GM19023 (cell line): Measurements from ENCODE around the gene LMO7.

Source experiments
- ATAC-seq: cut with Tn5 transposase; IDR thresholded peaks from one replicate; pipeline ENCODE4 v1.9.1; 2021; ENCODE audit warnings: mild to moderate bottlenecking, moderate library complexity; ENCODE audit not compliant: unreplicated experiment

The LMO7 gene

DNA sequence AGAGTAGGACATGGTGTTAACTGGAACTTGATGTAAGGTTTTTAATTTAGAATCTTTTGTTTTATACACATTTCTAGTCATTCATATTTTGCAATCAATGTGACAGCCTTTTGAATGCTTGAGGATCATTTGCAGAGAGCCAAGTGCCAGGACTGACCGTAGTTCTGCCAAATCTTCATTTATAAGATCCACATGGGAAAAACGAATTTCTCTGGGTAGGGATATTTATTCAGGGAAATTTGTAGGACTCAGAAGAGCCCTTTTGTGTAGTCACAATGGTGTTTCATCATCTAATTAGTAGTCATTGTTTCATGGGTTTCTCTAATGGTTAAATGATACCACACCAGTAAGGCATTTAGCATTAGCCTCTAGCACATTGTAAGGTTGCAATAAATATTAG, 161.1 kb downstream of the LMO7 start:
- no peak for ATAC-seq

GRCh38 chr13:75797719-75798118, 161.6 kb downstream of the LMO7 start:
- ATAC-seq = no peak

DNA sequence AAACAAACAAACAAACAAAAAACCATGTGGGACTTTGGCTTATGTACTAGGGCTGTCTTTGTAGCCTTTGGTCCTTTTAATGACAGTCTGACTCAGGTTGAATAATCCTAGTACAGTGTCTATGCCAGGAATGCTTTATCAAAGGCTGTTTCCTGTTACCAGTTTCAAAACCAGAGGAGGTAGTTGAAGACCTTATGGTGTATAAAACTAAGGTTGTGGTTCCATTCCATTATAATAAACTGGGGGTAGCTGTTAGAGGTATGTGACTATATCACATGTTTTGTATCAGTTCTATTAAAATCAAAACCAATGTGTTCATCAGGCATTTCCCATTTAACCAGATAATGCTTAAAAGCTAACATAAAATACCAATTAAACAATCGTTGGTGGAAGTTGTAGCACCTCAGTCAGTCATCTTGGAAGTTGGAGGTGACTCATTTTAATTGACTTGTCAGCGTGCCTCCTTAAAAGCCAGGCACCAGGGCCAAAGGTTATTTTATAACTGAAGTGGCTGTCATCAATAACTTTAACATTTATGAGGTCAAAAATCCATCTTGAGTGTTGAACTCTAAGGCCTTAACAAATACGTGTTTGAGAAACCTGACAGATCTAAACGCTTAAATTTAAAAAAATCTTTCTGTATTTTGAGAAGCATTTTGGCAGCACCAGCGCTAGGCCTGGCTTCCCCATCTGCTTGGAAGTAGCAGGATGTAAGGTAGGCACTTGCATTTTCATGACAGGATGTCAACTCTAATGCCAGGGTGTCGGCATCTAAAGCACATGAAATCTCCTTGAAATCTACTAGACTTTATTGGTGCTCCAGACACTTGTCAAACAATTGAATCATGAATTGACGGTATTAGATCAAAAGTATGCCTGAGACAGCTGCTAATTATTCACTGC, 162.5 kb downstream of the LMO7 start:
- no peak for ATAC-seq

DNA sequence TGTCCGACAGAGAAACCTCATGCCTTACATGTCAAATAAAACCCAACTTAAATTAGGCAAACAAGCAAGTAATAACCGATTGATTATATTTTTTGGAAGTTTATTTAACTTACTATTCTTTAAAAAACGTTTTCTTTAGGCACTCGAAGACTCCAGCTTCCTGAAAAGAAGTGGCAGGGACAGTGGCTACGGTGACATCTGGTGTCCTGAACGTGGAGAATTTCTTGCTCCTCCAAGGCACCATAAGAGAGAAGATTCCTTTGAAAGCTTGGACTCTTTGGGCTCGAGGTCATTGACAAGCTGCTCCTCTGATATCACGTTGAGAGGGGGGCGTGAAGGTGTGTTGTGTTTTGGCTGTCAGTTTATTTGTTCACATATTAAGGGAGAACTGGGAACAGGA, 164.4 kb downstream of the LMO7 start:
- no peak for ATAC-seq

DNA sequence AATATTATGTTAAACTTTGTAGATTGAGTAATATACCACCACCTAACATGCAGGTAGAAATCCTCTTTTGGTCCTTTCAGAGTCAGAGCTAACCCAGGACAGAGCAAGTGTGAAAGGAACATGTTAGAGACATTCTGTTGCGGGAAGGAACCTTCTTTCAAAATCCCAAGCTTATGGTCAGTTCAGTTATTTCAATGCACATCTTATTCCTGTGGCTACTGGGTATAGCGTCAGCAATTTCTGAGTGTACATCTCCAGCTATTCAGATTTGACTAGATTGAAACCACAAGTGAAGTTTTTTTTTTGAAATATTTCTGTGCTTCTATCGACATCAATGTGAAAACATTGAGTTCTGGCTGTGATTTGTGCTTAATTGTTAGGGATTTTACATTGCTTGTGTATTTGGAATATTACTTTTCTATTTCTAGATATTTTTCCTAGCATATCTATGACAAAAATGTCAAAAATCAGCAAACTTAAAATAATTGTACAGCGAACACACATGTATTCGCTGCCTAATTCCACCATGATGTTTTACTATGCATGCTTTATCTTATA, 165.3 kb downstream of the LMO7 start:
- ATAC-seq = no peak

GRCh38 chr13:75802161-75802560, 166.0 kb downstream of the LMO7 start:
- ATAC-seq = no peak

DNA sequence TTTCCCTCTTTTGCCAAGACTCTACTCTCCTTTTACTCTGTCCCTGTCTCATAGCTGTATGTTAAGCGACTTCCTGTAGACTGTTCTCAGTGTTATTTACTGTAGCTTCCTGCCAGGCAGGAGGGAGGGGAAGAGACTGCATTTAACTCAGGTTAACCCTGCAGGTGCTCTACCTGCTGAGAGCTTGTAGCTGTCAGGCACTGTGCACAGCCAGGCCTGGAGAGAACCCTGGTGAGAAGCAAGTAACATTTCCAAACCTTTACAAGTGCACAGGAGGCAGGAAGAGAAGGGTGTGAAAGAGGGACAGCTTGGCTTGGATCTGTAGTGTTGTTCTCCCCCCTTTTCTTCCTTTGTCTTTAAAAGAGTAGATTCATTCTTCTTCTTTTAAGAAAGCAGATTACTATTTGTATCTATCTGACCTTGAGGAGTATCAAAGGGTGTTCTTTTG, 167.1 kb downstream of the LMO7 start:
- ATAC-seq = peak; percentile 71

DNA sequence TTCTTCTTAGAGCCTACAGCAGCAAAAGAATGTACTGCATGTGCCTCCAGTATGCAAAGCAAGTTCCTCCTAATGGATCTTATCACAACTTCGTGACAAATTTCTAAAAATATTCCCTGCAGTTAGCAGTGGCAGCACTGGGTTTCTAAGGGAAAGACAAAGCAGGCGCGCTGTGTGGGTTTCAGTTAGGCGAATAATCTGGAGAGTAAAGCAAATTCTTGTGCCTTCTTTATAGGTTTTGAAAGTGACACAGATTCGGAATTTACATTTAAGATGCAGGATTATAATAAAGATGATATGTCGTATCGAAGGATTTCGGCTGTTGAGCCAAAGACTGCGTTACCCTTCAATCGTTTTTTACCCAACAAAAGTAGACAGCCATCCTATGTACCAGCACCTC, 167.9 kb downstream of the LMO7 start:
- no peak for ATAC-seq

DNA sequence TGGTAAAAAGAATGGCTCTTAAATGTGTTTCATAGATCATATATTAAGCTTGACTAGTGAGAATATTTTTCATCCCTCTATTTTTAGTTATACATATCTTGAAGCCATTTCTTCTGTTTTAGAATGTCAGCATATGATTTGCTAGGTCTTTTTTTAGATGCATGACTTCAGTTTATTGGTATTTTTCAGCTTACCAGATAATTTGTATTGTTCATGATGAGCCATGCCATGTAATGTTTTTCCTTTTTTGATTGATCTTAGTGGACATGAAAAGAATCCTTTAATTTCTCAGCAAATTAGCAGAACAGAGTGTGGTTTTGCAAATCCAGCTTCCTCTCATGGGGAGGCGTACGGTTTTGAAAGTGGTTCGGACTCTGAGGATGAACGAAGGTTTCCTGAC, 168.5 kb downstream of the LMO7 start:
- ATAC-seq = no peak

- ATAC-seq = no peak
These were observed 170.0 kb downstream of the LMO7 start for GRCh38 chr13:75806117-75806516.

DNA sequence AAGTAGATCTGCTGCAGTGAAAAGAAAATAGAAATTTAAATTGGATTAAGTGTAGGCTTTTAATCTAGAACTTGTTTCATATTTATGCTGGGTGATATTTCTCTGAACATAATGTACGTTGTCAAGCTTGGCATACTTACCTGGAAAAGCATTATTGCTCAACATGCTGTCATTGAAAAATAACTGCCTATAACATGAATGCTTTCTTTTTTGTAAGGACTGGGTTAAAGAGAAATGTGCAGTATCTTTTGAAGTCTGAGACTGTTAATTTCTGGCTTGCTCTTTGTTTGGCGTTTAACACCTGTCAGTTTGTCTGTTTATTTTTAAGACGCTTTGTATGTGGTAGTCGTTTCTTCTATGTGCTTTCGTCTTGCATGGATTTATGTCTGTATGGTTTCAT, 175.2 kb downstream of the LMO7 start:
- no peak for ATAC-seq

GRCh38 chr13:75811841-75812240, 175.7 kb downstream of the LMO7 start:
- ATAC-seq = no peak

DNA sequence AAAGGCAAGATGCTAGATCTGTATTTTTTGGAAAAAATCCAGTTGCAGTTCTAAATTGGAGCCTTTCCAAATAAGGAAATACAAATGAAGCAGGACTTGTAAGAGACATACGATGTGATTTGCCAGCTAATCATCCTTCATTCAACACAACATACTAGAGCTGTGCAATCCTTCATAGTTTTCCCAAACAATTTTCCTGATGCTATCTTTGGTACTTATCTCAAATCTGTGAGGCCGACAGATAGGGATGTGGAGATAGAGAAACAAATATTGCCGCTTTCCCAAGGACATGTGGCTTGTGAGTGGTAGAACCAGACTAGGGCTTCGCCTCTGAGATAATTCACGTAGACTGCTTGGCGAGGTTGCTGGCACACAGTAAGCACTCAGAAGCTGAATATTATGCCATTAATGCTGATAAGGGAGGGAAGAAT, 176.6 kb downstream of the LMO7 start:
- ATAC-seq = no peak

- no peak for ATAC-seq
These were observed 177.2 kb downstream of the LMO7 start for GRCh38 chr13:75813323-75813722.

GRCh38 chr13:75818179-75818967, 182.2 kb downstream of the LMO7 start:
- ATAC-seq = no peak

DNA sequence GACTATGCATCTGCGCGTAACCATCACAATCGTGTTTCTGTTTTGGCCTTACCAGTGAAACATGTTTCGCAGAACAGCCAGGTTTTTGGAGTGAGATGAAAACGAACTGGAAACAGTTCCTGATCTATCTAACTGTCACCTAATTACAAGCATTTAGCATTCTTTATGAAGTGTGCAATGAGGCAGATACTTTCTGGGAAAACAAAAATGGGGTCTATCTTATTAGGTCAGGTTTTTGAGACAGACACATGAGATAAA, 182.8 kb downstream of the LMO7 start:
- no peak for ATAC-seq

- no peak for ATAC-seq
These were observed 189.0 kb downstream of the LMO7 start for GRCh38 chr13:75825161-75825560.

- no peak for ATAC-seq
These were observed 189.5 kb downstream of the LMO7 start for GRCh38 chr13:75825594-75825993.

- ATAC-seq = no peak
These were observed 190.3 kb downstream of the LMO7 start for GRCh38 chr13:75826391-75826790.

DNA sequence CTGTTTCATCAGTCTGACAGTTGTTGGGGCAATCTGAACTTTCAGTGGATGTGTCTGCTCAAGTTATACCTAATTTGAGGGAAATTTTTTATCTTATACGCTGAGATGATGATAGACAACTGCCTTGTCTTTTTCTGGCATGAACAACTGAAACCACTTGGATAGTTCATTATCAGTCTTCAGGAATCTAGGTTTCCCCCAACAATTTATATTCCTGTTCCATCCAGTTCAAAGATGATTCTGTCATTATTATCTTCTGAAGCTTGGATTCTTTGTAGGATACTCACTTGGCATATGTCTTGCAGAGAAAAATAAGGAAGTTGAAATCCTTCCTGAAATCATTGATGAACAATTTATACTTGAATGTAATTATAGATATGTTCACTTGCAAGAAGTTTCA, 193.7 kb downstream of the LMO7 start:
- ATAC-seq = no peak

- ATAC-seq = no peak
These were observed 194.7 kb downstream of the LMO7 start for GRCh38 chr13:75830842-75831241.

DNA sequence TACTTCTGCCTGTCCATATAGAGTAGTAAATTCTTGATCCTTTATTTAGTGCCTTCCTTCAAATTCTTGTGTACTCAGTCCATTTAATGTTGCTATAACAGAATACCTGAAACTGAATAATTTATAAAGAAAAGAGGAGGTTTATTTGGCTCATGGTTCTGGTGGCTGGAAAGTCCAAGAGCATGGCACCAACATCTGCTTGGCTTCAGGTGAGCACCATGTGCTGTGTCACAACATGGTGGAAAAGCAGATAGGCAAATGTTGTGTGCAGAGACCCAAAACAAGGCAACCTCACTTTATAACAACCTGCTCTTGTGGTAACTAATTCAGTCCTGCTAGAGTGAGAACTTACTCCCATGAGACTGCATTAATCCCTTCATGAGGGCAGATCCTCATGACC, 195.3 kb downstream of the LMO7 start:
- ATAC-seq = no peak
